HEK293 (cell line): Measurements from ENCODE around the gene POLE3.
A peak's percentile ranks its signal among the peaks of the same experiment; 100 is the strongest.

Experiments
- FEZF1 ChIP-seq: fragments of 450-650 bp; formaldehyde crosslinking; IDR thresholded peaks from 2 replicates; pipeline ENCODE4 v1.5.1; 2016; ENCODE audit warnings: missing biosample characterization, missing genetic modification characterization
- GFI1B ChIP-seq: fragments of 450-650 bp; formaldehyde crosslinking; IDR thresholded peaks from 2 replicates; pipeline ENCODE4 v1.5.1; 2016; ENCODE audit warnings: missing biosample characterization, missing genetic modification characterization
- OSR2 ChIP-seq: fragments of 450-650 bp; formaldehyde crosslinking; IDR thresholded peaks from 2 replicates; pipeline ENCODE4 v1.5.1; 2016; ENCODE audit warnings: missing biosample characterization, missing genetic modification characterization
- PRDM6 ChIP-seq: fragments of 450-650 bp; formaldehyde crosslinking; IDR thresholded peaks from 2 replicates; pipeline ENCODE4 v1.5.1; 2017; ENCODE audit warnings: missing biosample characterization, missing genetic modification characterization
- TSHZ1 ChIP-seq: fragments of 450-650 bp; formaldehyde crosslinking; IDR thresholded peaks from 2 replicates; pipeline ENCODE4 v1.5.1; 2016; ENCODE audit warnings: missing biosample characterization, missing genetic modification characterization, borderline replicate concordance
- ZBTB11 ChIP-seq: fragments of 450-650 bp; formaldehyde crosslinking; conservative IDR thresholded peaks from 2 replicates; pipeline ENCODE4 v1.5.1; 2016; ENCODE audit warnings: low read depth, missing biosample characterization, missing genetic modification characterization
- ZBTB17 ChIP-seq: fragments of 450-650 bp; formaldehyde crosslinking; IDR thresholded peaks from 2 replicates; pipeline ENCODE4 v1.5.1; 2016; ENCODE audit warnings: missing biosample characterization, missing genetic modification characterization
- ZBTB20 ChIP-seq: fragments of 450-650 bp; formaldehyde crosslinking; IDR thresholded peaks from 2 replicates; pipeline ENCODE4 v1.5.1; 2016; ENCODE audit warnings: missing biosample characterization, missing genetic modification characterization
- ZBTB26 ChIP-seq: fragments of 450-650 bp; formaldehyde crosslinking; optimal IDR thresholded peaks from 2 replicates; pipeline ENCODE3; 2016; ENCODE audit warnings: missing biosample characterization, mild to moderate bottlenecking, missing genetic modification characterization
- ZBTB49 ChIP-seq: fragments of 450-650 bp; formaldehyde crosslinking; IDR thresholded peaks from 2 replicates; pipeline ENCODE4 v1.5.1; 2016; ENCODE audit warnings: missing biosample characterization, missing genetic modification characterization, low read depth
- ZFP3 ChIP-seq: fragments of 450-650 bp; formaldehyde crosslinking; IDR thresholded peaks from 2 replicates; pipeline ENCODE4 v1.5.1; 2016; ENCODE audit warnings: low read depth, missing biosample characterization, missing genetic modification characterization
- ZFP37 ChIP-seq: fragments of 450-650 bp; formaldehyde crosslinking; IDR thresholded peaks from 2 replicates; pipeline ENCODE4 v1.5.1; 2016; ENCODE audit warnings: missing biosample characterization, missing genetic modification characterization
- ZIC2 ChIP-seq: fragments of 450-650 bp; formaldehyde crosslinking; IDR thresholded peaks from 2 replicates; pipeline ENCODE4 v1.5.1; 2016; ENCODE audit warnings: missing biosample characterization, missing genetic modification characterization
- ZNF140 ChIP-seq: fragments of 450-650 bp; formaldehyde crosslinking; IDR thresholded peaks from 2 replicates; pipeline ENCODE4 v1.5.1; 2016; ENCODE audit warnings: missing biosample characterization, missing genetic modification characterization
- ZNF155 ChIP-seq: fragments of 450-650 bp; formaldehyde crosslinking; IDR thresholded peaks from 2 replicates; pipeline ENCODE4 v1.5.1; 2016; ENCODE audit warnings: missing biosample characterization, missing genetic modification characterization
- ZNF211 ChIP-seq: fragments of 450-650 bp; formaldehyde crosslinking; IDR thresholded peaks from 2 replicates; pipeline ENCODE4 v1.5.1; 2016; ENCODE audit warnings: low read depth, missing biosample characterization, missing genetic modification characterization
- ZNF214 ChIP-seq: fragments of 450-650 bp; formaldehyde crosslinking; IDR thresholded peaks from 2 replicates; pipeline ENCODE4 v1.5.1; 2017; ENCODE audit warnings: missing biosample characterization, mild to moderate bottlenecking, missing genetic modification characterization, borderline replicate concordance
- ZNF239 ChIP-seq: fragments of 450-650 bp; formaldehyde crosslinking; IDR thresholded peaks from 2 replicates; pipeline ENCODE4 v1.5.1; 2016; ENCODE audit warnings: missing biosample characterization, missing genetic modification characterization
- ZNF266 ChIP-seq: fragments of 450-650 bp; formaldehyde crosslinking; IDR thresholded peaks from 2 replicates; pipeline ENCODE4 v1.5.1; 2016; ENCODE audit warnings: missing biosample characterization, missing genetic modification characterization, low read depth
- ZNF302 ChIP-seq: fragments of 450-650 bp; formaldehyde crosslinking; IDR thresholded peaks from 2 replicates; pipeline ENCODE4 v1.5.1; 2016; ENCODE audit warnings: missing biosample characterization, missing genetic modification characterization, low read depth
- ZNF324 ChIP-seq: fragments of 450-650 bp; formaldehyde crosslinking; IDR thresholded peaks from 2 replicates; pipeline ENCODE4 v1.5.1; 2016; ENCODE audit warnings: missing biosample characterization, missing genetic modification characterization
- ZNF350 ChIP-seq: fragments of 450-650 bp; formaldehyde crosslinking; IDR thresholded peaks from 2 replicates; pipeline ENCODE4 v1.5.0; 2017; ENCODE audit warnings: missing biosample characterization, mild to moderate bottlenecking, missing genetic modification characterization
- ZNF366 ChIP-seq: fragments of 450-650 bp; formaldehyde crosslinking; conservative IDR thresholded peaks from 2 replicates; pipeline ENCODE4 v1.5.1; 2016; ENCODE audit warnings: missing biosample characterization, missing genetic modification characterization
- ZNF394 ChIP-seq: fragments of 450-650 bp; formaldehyde crosslinking; IDR thresholded peaks from 2 replicates; pipeline ENCODE4 v1.5.1; 2016; ENCODE audit warnings: missing biosample characterization, missing genetic modification characterization, mild to moderate bottlenecking, moderate library complexity, borderline replicate concordance
- ZNF433 ChIP-seq: fragments of 450-650 bp; formaldehyde crosslinking; IDR thresholded peaks from 2 replicates; pipeline ENCODE4 v1.5.1; 2016; ENCODE audit warnings: missing biosample characterization, missing genetic modification characterization, low read depth
- ZNF510 ChIP-seq: fragments of 450-650 bp; formaldehyde crosslinking; IDR thresholded peaks from 2 replicates; pipeline ENCODE4 v1.5.1; 2018; ENCODE audit warnings: mild to moderate bottlenecking, missing genetic modification characterization, missing biosample characterization; ENCODE audit not compliant: insufficient replicate concordance
- ZNF621 ChIP-seq: fragments of 450-650 bp; formaldehyde crosslinking; IDR thresholded peaks from 2 replicates; pipeline ENCODE4 v1.5.1; 2017; ENCODE audit warnings: missing biosample characterization, missing genetic modification characterization
- ZNF658 ChIP-seq: fragments of 450-650 bp; formaldehyde crosslinking; IDR thresholded peaks from 2 replicates; pipeline ENCODE4; 2016; ENCODE audit warnings: missing biosample characterization, missing genetic modification characterization
- ZNF791 ChIP-seq: fragments of 450-650 bp; formaldehyde crosslinking; IDR thresholded peaks from 2 replicates; pipeline ENCODE4 v1.5.1; 2016; ENCODE audit warnings: missing biosample characterization, missing genetic modification characterization
- ZSCAN30 ChIP-seq: fragments of 450-650 bp; IDR thresholded peaks from 2 replicates; pipeline ENCODE4 v1.5.1; 2018; ENCODE audit warnings: missing biosample characterization, mild to moderate bottlenecking, missing genetic modification characterization, moderate library complexity

The POLE3 gene

GRCh38 chr9:113380869-113381378 lies 29.6 kb downstream of the POLE3 start (continued):
- TF ChIP-seq ZNF394 (tag by site-specific recombination) (no peak), ZNF350 (tag by site-specific recombination) (no peak), ZNF791 (tag by site-specific recombination) (no peak), ZBTB49 (tag by site-specific recombination) (no peak), ZNF658 (no peak), ZFP37 (tag by site-specific recombination) (no peak), ZNF214 (tag by site-specific recombination) (no peak), PRDM6 (tag by site-specific recombination) (no peak), ZNF211 (no peak), ZFP3 (tag by site-specific recombination) (no peak), ZNF239 (tag by site-specific recombination) (no peak), ZNF366 (tag by site-specific recombination) (peak; percentile 97), ZNF510 (no peak), ZBTB26 (tag by site-specific recombination) (no peak), ZNF140 (tag by site-specific recombination) (no peak), FEZF1 (tag by site-specific recombination) (no peak), ZBTB11 (tag by site-specific recombination) (no peak), TSHZ1 (no peak), ZSCAN30 (tag by site-specific recombination) (no peak), ZNF324 (tag by site-specific recombination) (no peak), ZBTB17 (tag by site-specific recombination) (no peak), GFI1B (tag by site-specific recombination) (no peak), ZNF621 (tag by site-specific recombination) (no peak), ZNF266 (tag by site-specific recombination) (no peak), ZNF433 (tag by site-specific recombination) (no peak), ZNF155 (tag by site-specific recombination) (no peak), OSR2 (tag by site-specific recombination) (peak; percentile 14; the same call in 1 of the 2 replicates), ZBTB20 (no peak), ZNF302 (tag by site-specific recombination) (no peak), ZIC2 (tag by site-specific recombination) (0 out of 2 replicates have a peak, but pooled peaks have one; percentile 8)
